Measurements from ENCODE around the gene SUPV3L1.
A peak's percentile ranks its signal among the peaks of the same experiment; 100 is the strongest.
"Not testable (repeated sequence)": the region's sequence is repeated elsewhere in the genome, so short reads cannot be mapped to it uniquely, and the experiment has no call there.

The SUPV3L1 gene

DNA sequence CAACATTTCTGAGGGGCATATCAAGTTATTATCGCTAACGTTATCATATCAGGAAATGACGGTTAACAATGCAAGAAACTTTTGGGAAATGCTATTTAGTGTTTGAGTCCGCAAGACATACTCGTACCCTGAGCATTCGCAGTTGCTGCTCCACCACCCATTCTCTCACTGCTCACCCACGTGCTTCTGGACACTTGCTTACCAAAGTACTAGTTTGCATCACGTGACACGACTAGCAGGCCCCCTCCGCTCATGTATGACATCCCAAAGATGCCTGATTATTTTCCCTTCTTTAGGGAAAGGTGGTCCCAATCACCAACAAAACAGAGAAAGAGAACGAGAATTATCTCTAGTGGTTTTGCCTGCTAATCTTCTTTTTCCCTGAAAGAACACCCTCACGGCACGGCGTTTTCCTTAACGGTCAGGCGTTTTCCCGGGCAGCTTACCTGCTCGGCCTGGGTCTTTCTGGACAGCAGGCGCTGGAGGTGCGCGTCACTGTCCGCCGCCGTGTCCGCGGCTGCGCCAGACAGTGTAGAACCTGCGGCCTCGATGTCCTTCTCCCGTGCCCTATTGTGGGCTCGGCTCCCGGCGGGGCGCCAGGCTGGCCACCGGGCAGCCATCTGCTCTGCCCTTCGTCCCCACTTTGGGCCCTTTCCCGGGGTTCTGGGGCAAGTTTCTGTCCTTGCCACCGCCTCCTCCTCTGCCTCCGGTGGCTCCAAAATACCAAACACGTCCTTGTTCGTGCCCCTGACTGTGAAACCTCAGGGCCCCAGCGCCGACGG, at the start of gene SUPV3L1:
Gene SUPV3L1, plus strand, starts transcription at position 492 of the 782 bp plus-strand sequence. Its CDS starts 58 bp downstream, at position 550.
- DNase-seq: peak; percentile 98

- DNase-seq: no peak
These were observed 49.8 kb upstream of the SUPV3L1 start for GRCh38 chr10:69130251-69130650.

- DNase-seq: no peak
These were observed 40.1 kb upstream of the SUPV3L1 start for GRCh38 chr10:69139961-69140360.

DNA sequence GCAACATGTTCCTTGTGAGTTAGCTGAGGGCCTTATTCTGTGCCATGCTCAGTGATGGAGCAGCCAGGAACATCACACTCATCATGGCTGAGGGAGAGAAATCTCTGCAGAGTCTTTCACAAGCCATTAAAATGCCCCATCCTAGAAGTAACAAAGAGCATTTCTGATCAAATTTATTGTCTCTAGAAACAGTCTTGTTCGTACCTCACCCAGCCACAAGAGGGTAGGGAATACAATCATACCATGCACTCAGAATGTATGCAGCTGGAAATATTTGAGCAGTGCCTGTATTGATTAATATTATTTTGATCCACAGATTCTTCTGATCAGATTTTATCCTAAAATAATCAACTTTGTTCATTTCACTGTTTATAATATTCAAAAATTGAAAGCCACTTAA, 38.7 kb upstream of the SUPV3L1 start:
- no peak for DNase-seq

DNA sequence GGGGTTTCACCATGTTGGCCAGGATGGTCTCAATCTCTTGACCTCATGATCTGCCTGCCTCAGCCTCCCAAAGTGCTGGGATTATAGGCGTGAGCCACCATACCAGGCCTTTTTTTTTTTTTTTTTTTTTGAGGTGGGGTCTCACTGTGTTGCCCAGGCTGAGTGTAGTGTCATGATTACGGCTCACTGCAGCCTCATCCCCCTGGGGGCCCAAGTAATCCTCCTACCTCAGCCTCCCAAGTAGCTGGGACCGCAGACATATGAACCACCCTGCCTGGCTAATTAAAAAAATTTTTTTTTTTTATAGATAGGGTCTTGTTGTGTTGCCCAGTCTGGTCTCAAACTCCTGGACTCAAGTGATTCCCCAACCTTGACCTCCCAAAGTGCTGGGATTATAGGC, 38.0 kb upstream of the SUPV3L1 start:
- not testable (repeated sequence) for DNase-seq

GRCh38 chr10:69142983-69143382, 37.1 kb upstream of the SUPV3L1 start:
- DNase-seq: no peak

DNA sequence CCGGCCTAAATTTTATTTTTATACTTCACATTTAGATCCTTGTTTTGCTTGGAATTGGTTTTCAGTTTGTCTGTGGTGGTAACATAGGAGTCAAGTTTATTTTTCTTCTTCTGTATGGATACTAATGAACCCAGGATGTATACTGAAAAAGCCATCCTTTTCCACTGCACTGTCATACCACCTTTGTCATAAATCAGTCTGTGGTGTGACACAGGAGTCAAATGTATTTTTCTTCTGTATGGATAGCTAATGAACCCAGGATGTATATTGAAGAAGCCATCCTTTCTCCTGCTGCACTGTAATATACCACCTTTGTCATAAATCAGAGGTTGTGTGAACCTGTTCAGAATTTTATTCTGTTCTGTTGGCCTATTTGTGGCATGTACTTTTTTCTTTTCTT, 34.7 kb upstream of the SUPV3L1 start:
- DNase-seq: no peak

- no peak for DNase-seq
These were observed 34.2 kb upstream of the SUPV3L1 start for GRCh38 chr10:69145864-69146263.

GRCh38 chr10:69146759-69147158, 33.3 kb upstream of the SUPV3L1 start:
- no peak for DNase-seq

GRCh38 chr10:69151984-69152383, 28.1 kb upstream of the SUPV3L1 start:
- DNase-seq: no peak

DNA sequence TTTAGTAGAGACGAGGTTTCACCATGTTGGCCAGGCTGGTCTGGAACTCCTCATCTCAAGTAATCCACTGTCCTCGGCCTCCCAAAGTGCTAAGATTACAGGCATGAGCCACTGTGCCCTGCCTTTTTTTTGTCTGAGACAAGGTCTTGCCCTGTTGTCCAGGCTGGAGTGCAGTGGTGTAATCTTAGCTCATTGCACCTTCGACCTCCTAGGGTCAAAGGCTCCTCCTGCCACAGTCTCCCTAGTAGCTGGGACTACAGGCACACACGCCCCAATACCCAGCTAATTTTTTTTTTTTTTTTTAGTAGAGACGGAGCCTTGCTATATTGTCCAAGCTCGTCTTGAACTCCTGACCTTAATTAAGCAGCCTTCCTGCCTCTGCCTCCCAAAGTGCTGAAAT, 26.8 kb upstream of the SUPV3L1 start:
- DNase-seq: no peak

GRCh38 chr10:69160809-69161241, 19.2 kb upstream of the SUPV3L1 start:
- DNase-seq: no peak

- no peak for DNase-seq
These were observed 11.5 kb upstream of the SUPV3L1 start for GRCh38 chr10:69168493-69168892.

- no peak for DNase-seq
These were observed 7.6 kb upstream of the SUPV3L1 start for GRCh38 chr10:69172241-69172982.

DNA sequence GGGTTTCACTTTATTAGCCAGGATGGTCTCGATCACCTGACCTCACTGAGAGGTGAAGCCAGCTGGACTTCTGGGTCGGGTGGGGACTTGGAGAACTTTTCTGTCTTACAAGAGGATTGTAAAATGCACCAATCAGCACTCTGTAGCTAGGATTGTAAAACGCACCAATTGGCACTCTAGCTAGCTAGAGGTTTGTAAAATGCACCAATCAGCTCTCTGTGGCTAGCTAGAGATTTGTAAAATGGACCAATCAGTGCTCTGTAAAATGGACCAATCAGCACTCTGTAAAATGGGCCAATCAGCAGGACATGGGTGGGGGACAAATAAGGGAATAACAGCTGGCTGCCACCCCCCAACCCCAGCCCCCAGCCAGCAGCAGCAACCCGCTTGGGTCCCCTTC, 4.7 kb upstream of the SUPV3L1 start:
- not testable (repeated sequence) for DNase-seq

DNA sequence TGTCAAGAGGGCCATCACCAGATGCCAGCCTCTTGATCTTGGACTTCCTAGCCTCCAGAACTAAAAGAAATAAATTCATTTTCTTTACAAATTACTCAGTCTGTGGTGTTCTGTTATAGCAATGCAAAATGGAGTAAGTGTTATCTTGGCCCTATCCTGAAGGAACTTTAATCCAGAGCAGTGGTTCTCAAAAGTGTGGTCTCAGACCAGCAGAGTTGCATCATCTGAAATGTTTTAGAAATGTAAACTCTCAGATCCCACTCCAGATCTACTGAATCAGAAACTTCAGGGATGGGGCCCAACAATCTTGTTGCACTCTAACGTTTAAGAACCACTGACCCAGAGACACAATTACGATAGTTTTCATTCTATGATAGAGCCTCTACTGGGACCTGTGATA, 3.2 kb upstream of the SUPV3L1 start:
- no peak for DNase-seq

DNA sequence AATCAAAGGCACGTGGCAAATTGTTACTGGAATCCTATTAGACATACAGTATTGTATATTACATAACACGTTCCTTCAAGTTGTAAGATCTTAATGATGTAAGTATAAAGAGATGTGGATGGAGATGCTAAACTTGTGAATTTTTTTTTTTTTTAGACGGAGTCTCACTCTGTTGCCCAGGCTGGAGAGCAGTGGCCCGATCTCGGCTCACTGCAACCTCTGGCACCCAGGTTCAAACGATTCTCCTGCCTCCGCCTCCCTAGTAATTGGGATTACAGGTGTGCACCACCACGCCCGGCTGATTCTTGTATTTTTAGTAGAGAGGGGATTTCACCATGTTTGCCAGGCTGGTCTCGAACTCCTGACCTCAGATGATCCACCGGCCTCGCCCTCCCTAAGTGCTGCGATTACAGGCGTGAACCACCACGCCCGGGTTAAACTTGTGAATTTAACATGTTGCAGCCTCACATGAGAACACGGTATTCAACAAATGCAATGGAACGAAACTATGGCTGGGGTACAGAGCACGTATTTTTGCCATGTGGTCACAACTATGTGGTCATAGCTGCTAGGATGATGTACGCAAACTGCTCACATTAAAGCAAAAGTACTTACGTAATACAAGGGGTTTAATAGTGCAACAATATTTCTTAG, 818 bp upstream of the SUPV3L1 start:
- peak; percentile 66 for DNase-seq

GRCh38 chr10:69180525-69181204, 631 bp downstream of the SUPV3L1 start:
- DNase-seq: peak; percentile 35

GRCh38 chr10:69181433-69181832, 1.4 kb downstream of the SUPV3L1 start:
- DNase-seq: no peak

DNA sequence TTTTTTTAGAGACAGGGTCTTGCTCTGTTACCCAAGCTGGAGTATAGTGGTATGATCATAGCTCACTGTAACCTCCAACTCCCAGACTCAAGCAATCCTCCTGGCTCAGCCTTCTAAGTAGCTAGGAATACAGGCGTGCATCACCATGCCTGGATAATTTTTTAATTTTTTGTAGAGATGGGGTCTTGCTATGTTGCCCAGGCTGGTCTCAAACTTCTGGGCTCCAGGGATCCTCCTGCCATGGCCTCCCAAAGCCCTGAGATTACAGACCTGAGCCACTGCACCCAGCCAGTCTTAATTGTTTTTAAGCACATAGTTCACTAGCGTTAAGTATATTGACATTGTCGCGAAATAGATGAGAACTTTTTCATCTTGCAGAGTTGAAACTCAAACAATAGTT, 2.0 kb downstream of the SUPV3L1 start:
- DNase-seq: no peak

- DNase-seq: no peak
These were observed 6.5 kb downstream of the SUPV3L1 start for GRCh38 chr10:69186524-69186923.

DNA sequence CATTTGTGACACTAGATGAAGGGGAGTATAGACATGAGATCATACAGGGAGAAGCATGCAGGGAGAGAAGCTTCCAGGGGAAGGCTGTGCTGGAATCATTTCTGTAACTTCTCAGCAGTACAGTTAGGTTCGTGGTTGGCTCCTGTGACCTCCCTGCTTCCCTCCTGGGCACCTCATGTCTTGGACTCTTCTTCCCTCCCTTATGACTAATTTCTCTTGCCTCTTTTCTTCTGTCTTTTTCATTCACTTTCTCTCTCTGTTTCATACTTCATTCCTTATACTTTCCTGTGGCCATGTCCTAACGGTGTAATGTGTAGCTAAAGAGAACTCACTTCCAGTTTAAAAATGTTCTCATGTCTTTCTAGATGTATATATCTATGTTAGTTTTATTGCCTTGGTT, 21.0 kb downstream of the SUPV3L1 start:
- DNase-seq: no peak

DNA sequence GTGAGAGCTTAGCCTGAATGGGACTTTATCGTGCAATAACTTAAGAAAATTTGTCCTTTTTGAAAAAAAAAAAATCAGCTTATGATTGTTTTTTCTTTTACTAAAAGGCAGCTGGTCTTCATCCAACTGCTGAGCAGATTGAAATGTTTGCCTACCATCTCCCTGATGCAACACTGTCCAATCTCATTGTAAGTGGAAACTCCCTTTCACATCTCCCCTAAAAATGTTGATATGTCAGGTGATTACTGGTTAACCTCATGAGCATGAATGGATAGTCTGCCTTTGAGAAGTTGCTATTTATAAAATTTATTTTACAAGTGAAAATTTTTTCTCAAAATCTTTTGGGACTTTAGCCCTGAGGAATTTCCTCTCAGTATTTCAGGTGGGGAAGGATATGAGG, 22.3 kb downstream of the SUPV3L1 start:
- no peak for DNase-seq
